Measurements from ENCODE around the gene PTPRK. TPM values are rescaled to one million over a fixed set of nuclear protein-coding genes. Genes with fewer than 3 reads are reported as not detected.

Gene PTPRK
- total and polyA plus RNA-seq, 2 of the 8 experiments (the other 6 are each of a cell fraction or from before 2014, with no cell fraction given) = 11.4 to 47.3 TPM

DNA sequence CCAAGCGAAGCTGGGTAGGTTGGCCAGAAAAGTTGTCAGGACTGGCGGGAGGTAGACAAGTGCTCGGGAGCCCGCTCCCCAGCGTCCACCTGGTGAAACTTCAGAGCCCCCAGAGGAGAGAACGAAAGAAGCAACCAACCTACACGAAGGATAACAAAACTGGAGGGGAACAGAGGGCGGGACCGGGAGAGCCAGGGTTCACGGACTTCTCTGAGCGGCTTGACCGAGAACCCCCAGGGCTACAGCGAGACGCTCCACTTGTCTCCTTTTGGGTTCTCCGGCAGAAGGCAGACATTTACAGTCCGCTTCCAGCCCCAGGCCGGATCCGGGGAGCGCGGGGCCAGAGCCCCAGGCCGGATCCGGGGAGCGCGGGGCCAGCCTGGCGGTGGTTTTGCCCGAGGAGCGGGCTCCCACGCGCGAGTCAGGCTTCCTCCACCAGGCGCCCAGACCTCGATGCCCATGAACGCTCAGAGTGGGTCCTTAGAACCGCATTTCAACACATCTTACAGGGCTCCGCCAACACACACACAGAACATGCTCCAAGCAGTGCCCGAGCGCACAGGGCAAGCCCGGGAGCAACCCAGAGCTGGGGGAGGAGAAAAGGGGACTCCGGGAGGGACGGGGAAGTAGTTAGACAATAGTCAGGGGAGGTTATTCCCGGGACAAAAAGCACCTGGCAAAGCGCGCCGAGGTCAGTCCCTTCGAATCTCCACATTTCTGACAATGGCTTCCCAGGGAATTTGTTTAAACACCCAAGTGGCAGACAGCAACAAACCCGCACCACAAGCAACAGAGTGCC is 1.1 kb downstream of the PTPRK start:
- Histone ChIP-seq H3K4me2 (ENCODE audit: insufficient read depth in 1 of 2, low read depth in 2 of 2, low read length in 2 of 2) (peak overlapping the region; percentile 95 to 99), H4K8ac (ENCODE audit: extremely low read depth, insufficient read depth, low read length) (peak overlapping the region; percentile 98; the same call in 1 of the 2 replicates), H3K23me2 (ENCODE audit: low read depth, low read length) (peaks cover 9% of the 10 kb centered on the region), H4K20me1 (replicated peaks in 1 of 2; ENCODE audit: control insufficient read depth in 1 of 2, insufficient read depth in 2 of 2, low read length in 2 of 2) (peaks cover 9 to 10% of the 10 kb centered on the region in 2 experiments), H3K14ac (ENCODE audit: insufficient read length) (no peak overlapping the region), H3K79me1 (ENCODE audit: low read depth, low read length) (peaks cover 4% of the 10 kb centered on the region; the same call in 1 of the 2 replicates), H3K23ac (ENCODE audit: insufficient read length) (no peak overlapping the region), H2AK5ac (ENCODE audit: low read depth, low read length) (no peak overlapping the region), H3K4me1 (replicated peaks in 1 of 4; ENCODE audit: control insufficient read depth in 3 of 4, insufficient read depth in 4 of 4, low read length in 3 of 4) (peaks cover 0 to 7% (median 3%) of the 10 kb centered on the region in 4 experiments; a peak in 3 of 7 replicates), H4K5ac (ENCODE audit: insufficient read length, low read depth, low read length) (peak overlapping the region; percentile 95), H3K36me3 (ENCODE audit: control insufficient read depth in 2 of 4, insufficient read depth in 4 of 4, low read length in 3 of 4) (no peaks in the 10 kb centered on the region), H3K18ac (ENCODE audit: extremely low read depth, low read length) (peak overlapping the region; percentile 91; the same call in 1 of the 2 replicates), H3K27me3 (replicated peaks in 1 of 4; ENCODE audit: control insufficient read depth in 3 of 4, extremely low read depth in 1 of 4, insufficient read depth in 3 of 4, low read length in 3 of 4) (no peaks in the 10 kb centered on the region; a peak in 1 of 7 replicates), H2BK15ac (ENCODE audit: low read length) (no peak overlapping the region; the same call in 1 of the 2 replicates), H3K9ac (replicated peaks in 1 of 4; ENCODE audit: extremely low read depth in 1 of 4, low read depth in 3 of 4, low read length in 3 of 4) (peak overlapping the region; percentile 79 to 92 (median 90)), H3K9me3 (ENCODE audit: insufficient read depth in 2 of 2, low read depth in 1 of 2, low read length in 1 of 2) (no peaks in the 10 kb centered on the region), H2BK120ac (replicated peaks; ENCODE audit: low read depth, low read length) (peak overlapping the region; percentile 50), H3K27ac (ENCODE audit: low read depth, low read length) (peak overlapping the region; percentile 84), H2BK20ac (ENCODE audit: low read length) (no peak overlapping the region), H2AFZ (ENCODE audit: low read length) (0 out of 2 replicates have a peak overlapping the region, but pooled peaks have one; percentile 38), H3K4me3 (ENCODE audit: extremely low read depth in 1 of 4, insufficient read depth in 2 of 4, low read depth in 3 of 4, low read length in 4 of 4) (peak overlapping the region; percentile 88 to 96 (median 92)), H2BK5ac (ENCODE audit: low read depth, low read length) (peak overlapping the region; percentile 62; the same call in 1 of the 2 replicates), H3K79me2 (ENCODE audit: control insufficient read depth in 1 of 2, insufficient read depth in 2 of 2, low read length in 2 of 2) (peaks cover 5 to 47% of the 10 kb centered on the region in 2 experiments; a peak in 3 of 4 replicates), H2BK12ac (ENCODE audit: low read depth, low read length) (peak overlapping the region; percentile 85; the same call in 1 of the 2 replicates), H3K4ac (replicated peaks; ENCODE audit: insufficient read length, low read depth, low read length) (peak overlapping the region; percentile 84), H4K91ac (replicated peaks; ENCODE audit: insufficient read length, low read length) (peak overlapping the region; percentile 91), H3K56ac (replicated peaks; ENCODE audit: insufficient read length, low read depth, low read length) (peak overlapping the region; percentile 79)
- FAIRE-seq (peak; percentile 7), DNase-seq (ENCODE audit: low read depth in 1 of 2, low spot score in 2 of 2) (peak in 1 of 2 experiments; percentile 69)
- POLR2A ChIA-PET (ENCODE audit: partially characterized antibody) = interaction anchor here (0.6 to 2.0 kb wide), 18 partner anchors 8 to 714 kb away, joined by 3 to 9 read pairs (median 3); no protein-coding TSS in a partner anchor
- WGBS, 2 experiments (ENCODE audit: extremely low coverage in 1 of 2, insufficient coverage in 1 of 2, insufficient read length in 1 of 2, insufficient replicate concordance in 2 of 2, low coverage in 1 of 2, low lambda C conversion rate in 2 of 2, missing lambda C conversion rate in 1 of 2) = 1% methylated on average over 45 of the region's 46 CpGs; no CpG with 5 or more reads in 1 of the 2 experiments
- CTCF ChIA-PET (ENCODE audit: partially characterized antibody) = interaction anchor here (0.9 to 2.1 kb wide), 7 partner anchors 27 to 664 kb away, joined by 3 to 9 read pairs (median 3); no protein-coding TSS in a partner anchor
- TF ChIP-seq TEAD4 (IDR thresholded peaks at IDR 0.05; ENCODE audit: low read depth, low read length) = 0 out of 2 replicates have a peak, but pooled peaks have one; percentile 0
- peak in 1 of 2 experiments; percentile 19; a peak in 1 of 4 replicates for TF ChIP-seq SIN3A (conservative IDR thresholded peaks at IDR 0.05 in 1 of 2, IDR thresholded peaks at IDR 0.05 in 1 of 2; ENCODE audit: low read depth in 1 of 2, low read length in 2 of 2)
- TF ChIP-seq RAD21 (IDR thresholded peaks at IDR 0.05 in 1 of 2, conservative IDR thresholded peaks at IDR 0.05 in 1 of 2; ENCODE audit: low read depth in 2 of 2, low read length in 2 of 2) = peak; percentile 40 to 47; a peak in 3 of 4 replicates
- TF ChIP-seq SAP30 (IDR thresholded peaks at IDR 0.05; ENCODE audit: insufficient read depth, insufficient replicate concordance, low read length) = peak; percentile 66
- TF ChIP-seq HDAC2 (IDR thresholded peaks at IDR 0.05; ENCODE audit: borderline replicate concordance in 1 of 2, low read depth in 2 of 2, low read length in 2 of 2) = 0 out of 4 replicates have a peak, but pooled peaks have one; percentile 22 to 24
- TF ChIP-seq CHD2 (IDR thresholded peaks at IDR 0.05; ENCODE audit: low read length) = no peak
- no peak for TF ChIP-seq SIRT6 (IDR thresholded peaks at IDR 0.05; ENCODE audit: low read length)
- TF ChIP-seq POLR2A (IDR thresholded peaks at IDR 0.05; ENCODE audit: control extremely low read depth in 1 of 2, low read depth in 2 of 2, low read length in 2 of 2) = peak in 1 of 2 experiments; percentile 34; a peak in 2 of 3 replicates
- peak; percentile 72 for TF ChIP-seq KDM4A (IDR thresholded peaks at IDR 0.05; ENCODE audit: low read depth, low read length, severe bottlenecking)
